Central memory CD8-positive, alpha-beta T cell (primary cell): ENCODE measurements around the gene PACRGL.
"Not testable (repeated sequence)": the region's sequence is repeated elsewhere in the genome, so short reads cannot be mapped to it uniquely, and the experiment has no call there.

Experiments used
- ATAC-seq: fragments of 150-1000 bp; cut with Tn5 transposase; replicated peaks from 2 replicates; pipeline ENCODE4 v1.10.0; 2022; ENCODE audit warnings: mild to moderate bottlenecking, moderate FRiP score, moderate number of reproducible peaks; ENCODE audit not compliant: poor library complexity, severe bottlenecking; ENCODE audit errors: extremely low read depth
- DNase-seq, 2 donors: peaks; one replicate each; pipeline ENCODE4 v3.0.0; 2021; ENCODE audit warnings: low spot score in 2 of 2
- H3K27ac Mint-ChIP-seq: one replicate; pipeline ENCODE4 v1.8.0; 2022; ENCODE audit warnings: low read depth, mild to moderate bottlenecking, moderate library complexity, mixed read lengths
- H3K27me3 Mint-ChIP-seq: one replicate; pipeline ENCODE4 v1.8.0; 2022; ENCODE audit warnings: mixed read lengths
- H3K36me3 Mint-ChIP-seq: one replicate; pipeline ENCODE4 v1.8.0; 2022; ENCODE audit warnings: mild to moderate bottlenecking, moderate library complexity, mixed read lengths; ENCODE audit not compliant: insufficient read depth
- H3K4me1 Mint-ChIP-seq: one replicate; pipeline ENCODE4 v1.8.0; 2022; ENCODE audit warnings: mixed read lengths
- H3K4me3 Mint-ChIP-seq: one replicate; pipeline ENCODE4 v1.8.0; 2022; ENCODE audit warnings: mild to moderate bottlenecking, moderate library complexity, mixed read lengths
- H3K9me3 Mint-ChIP-seq: one replicate; pipeline ENCODE4 v1.8.0; 2022; ENCODE audit warnings: mixed read lengths

Gene PACRGL

GRCh38 chr4:20752641-20753040, 52.4 kb downstream of the PACRGL start:
- Mint-ChIP-seq H3K27me3 (no peaks in the 10 kb centered on the region), H3K27ac (no peak overlapping the region), H3K36me3 (peaks cover 2% of the 10 kb centered on the region), H3K4me3 (no peak overlapping the region), H3K4me1 (no peaks in the 10 kb centered on the region), H3K9me3 (no peaks in the 10 kb centered on the region)
- ATAC-seq (no peak), DNase-seq (no peak)

- H3K27ac Mint-ChIP-seq = no peak overlapping the region
- DNase-seq (no peak), ATAC-seq (no peak)
- peaks cover 2% of the 10 kb centered on the region for H3K36me3 Mint-ChIP-seq
- no peaks in the 10 kb centered on the region for H3K9me3 Mint-ChIP-seq
- H3K27me3 Mint-ChIP-seq = no peaks in the 10 kb centered on the region
- H3K4me3 Mint-ChIP-seq = no peak overlapping the region
- no peaks in the 10 kb centered on the region for H3K4me1 Mint-ChIP-seq
These were observed 53.8 kb downstream of the PACRGL start for GRCh38 chr4:20754036-20754435.

GRCh38 chr4:20760053-20760452, 59.8 kb downstream of the PACRGL start:
- no peak for ATAC-seq
- H3K4me3 Mint-ChIP-seq = no peak overlapping the region
- no peak overlapping the region for H3K27ac Mint-ChIP-seq

GRCh38 chr4:20761382-20761781, 61.1 kb downstream of the PACRGL start:
- Mint-ChIP-seq H3K27ac (no peak overlapping the region), H3K4me3 (no peak overlapping the region), H3K36me3 (no peaks in the 10 kb centered on the region), H3K4me1 (no peaks in the 10 kb centered on the region), H3K9me3 (no peaks in the 10 kb centered on the region), H3K27me3 (no peaks in the 10 kb centered on the region)
- no peak for ATAC-seq
- DNase-seq = no peak

More at GRCh38 chr4:20760053-20760452, 59.8 kb downstream of the PACRGL start:
- H3K4me1 Mint-ChIP-seq = no peaks in the 10 kb centered on the region
- H3K9me3 Mint-ChIP-seq = no peaks in the 10 kb centered on the region
- no peak for DNase-seq
- H3K27me3 Mint-ChIP-seq = no peaks in the 10 kb centered on the region
- no peaks in the 10 kb centered on the region for H3K36me3 Mint-ChIP-seq

GRCh38 chr4:20761826-20762225, 61.6 kb downstream of the PACRGL start:
- Mint-ChIP-seq H3K4me3 (no peak overlapping the region), H3K27me3 (no peaks in the 10 kb centered on the region), H3K9me3 (no peaks in the 10 kb centered on the region), H3K4me1 (no peaks in the 10 kb centered on the region), H3K36me3 (no peaks in the 10 kb centered on the region), H3K27ac (no peak overlapping the region)
- no peak for DNase-seq
- no peak for ATAC-seq

GRCh38 chr4:20764366-20764992, 64.2 kb downstream of the PACRGL start:
- H3K9me3 Mint-ChIP-seq = no peaks in the 10 kb centered on the region
- ATAC-seq = no peak

GRCh38 chr4:20773144-20773997, 73.1 kb downstream of the PACRGL start:
- no peaks in the 10 kb centered on the region for H3K36me3 Mint-ChIP-seq
- no peak overlapping the region for H3K27ac Mint-ChIP-seq

More at GRCh38 chr4:20764366-20764992, 64.2 kb downstream of the PACRGL start:
- DNase-seq = no peak
- Mint-ChIP-seq H3K4me1 (no peaks in the 10 kb centered on the region), H3K27me3 (no peaks in the 10 kb centered on the region), H3K27ac (no peak overlapping the region), H3K36me3 (no peaks in the 10 kb centered on the region), H3K4me3 (no peak overlapping the region)

GRCh38 chr4:20778896-20779295, 78.6 kb downstream of the PACRGL start:
- H3K36me3 Mint-ChIP-seq = peaks cover 4% of the 10 kb centered on the region
- no peak for DNase-seq
- H3K4me3 Mint-ChIP-seq = no peak overlapping the region
- no peaks in the 10 kb centered on the region for H3K4me1 Mint-ChIP-seq
- no peaks in the 10 kb centered on the region for H3K27me3 Mint-ChIP-seq
- H3K27ac Mint-ChIP-seq = no peak overlapping the region
- H3K9me3 Mint-ChIP-seq = peaks cover 19% of the 10 kb centered on the region
- ATAC-seq = no peak

More at GRCh38 chr4:20773144-20773997, 73.1 kb downstream of the PACRGL start:
- Mint-ChIP-seq H3K9me3 (no peaks in the 10 kb centered on the region), H3K27me3 (no peaks in the 10 kb centered on the region), H3K4me3 (no peak overlapping the region), H3K4me1 (no peaks in the 10 kb centered on the region)
- no peak for ATAC-seq
- DNase-seq = no peak

GRCh38 chr4:20783134-20783533, 82.9 kb downstream of the PACRGL start:
- DNase-seq, H3K36me3 Mint-ChIP-seq, H3K27me3 Mint-ChIP-seq, H3K4me1 Mint-ChIP-seq, H3K27ac Mint-ChIP-seq, H3K4me3 Mint-ChIP-seq, ATAC-seq: not testable (repeated sequence)
- peaks cover 23% of the 10 kb centered on the region for H3K9me3 Mint-ChIP-seq

- ATAC-seq (no peak), DNase-seq (no peak)
- H3K27ac Mint-ChIP-seq = no peak overlapping the region
- H3K9me3 Mint-ChIP-seq = peaks cover 7% of the 10 kb centered on the region
- H3K4me1 Mint-ChIP-seq = no peaks in the 10 kb centered on the region
- H3K4me3 Mint-ChIP-seq = no peak overlapping the region
- H3K27me3 Mint-ChIP-seq = no peaks in the 10 kb centered on the region
- no peaks in the 10 kb centered on the region for H3K36me3 Mint-ChIP-seq
These were observed 87.8 kb downstream of the PACRGL start for GRCh38 chr4:20787940-20788665.
